ENCODE measurements around the gene OXER1.

DNA sequence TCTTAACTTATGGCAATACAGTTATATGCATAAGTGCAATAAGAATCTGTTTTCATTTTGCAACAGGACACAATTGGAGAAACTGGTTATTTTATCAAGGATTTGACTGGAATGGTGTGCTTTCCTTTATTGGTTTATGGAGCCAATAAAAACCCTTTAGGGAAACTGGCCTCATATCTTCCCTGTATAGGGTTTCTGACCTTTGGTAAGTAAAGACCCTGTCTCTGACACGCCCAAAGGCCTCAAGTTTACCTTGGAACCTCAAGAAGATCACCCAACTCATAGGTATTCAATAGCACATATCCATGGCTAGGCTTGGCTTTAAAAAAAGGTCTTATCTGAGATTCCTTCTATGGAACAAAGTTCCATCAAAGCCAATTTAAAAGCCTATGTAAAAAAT is 17.2 kb upstream of the OXER1 start:
- TF ChIP-seq EZH2phosphoT487 (IDR thresholded peaks at IDR 0.05) (no peak), CTCF (IDR thresholded peaks at IDR 0.05) (no peak), EZH2 (IDR thresholded peaks at IDR 0.05) (no peak)
